ENCODE measurements around the gene MC3R. TPM values are rescaled to one million over a fixed set of nuclear protein-coding genes. Genes with fewer than 3 reads are reported as not detected.

Gene MC3R
- total RNA-seq, 1 donor from 2014 or later: not detected

- intact Hi-C loops (cut with DNase I): no loop called here
- H3K36me3 ChIP-seq: no peaks in the 10 kb centered on the region
- DNase-seq: no peak
- no peaks in the 10 kb centered on the region for H3K4me1 ChIP-seq
- H3K9me3 ChIP-seq: no peaks in the 10 kb centered on the region
- no peak overlapping the region for H3K27ac ChIP-seq
- no peaks in the 10 kb centered on the region for H3K27me3 ChIP-seq
- no peak for ATAC-seq
- no peak overlapping the region for H3K4me3 ChIP-seq
- TF ChIP-seq CTCF (IDR thresholded peaks at IDR 0.05): no peak
Measured at GRCh38 chr20:56273491-56273890, 25.0 kb downstream of the MC3R start.

GRCh38 chr20:56274156-56274555 lies 25.6 kb downstream of the MC3R start:
- H3K4me1 ChIP-seq: no peaks in the 10 kb centered on the region
- H3K9me3 ChIP-seq: no peaks in the 10 kb centered on the region
- no peak overlapping the region for H3K27ac ChIP-seq
- H3K4me3 ChIP-seq: no peak overlapping the region
- ATAC-seq (no peak), DNase-seq (no peak)
- H3K27me3 ChIP-seq: no peaks in the 10 kb centered on the region
- intact Hi-C loops (cut with DNase I): no loop called here
- TF ChIP-seq CTCF (IDR thresholded peaks at IDR 0.05): no peak
- no peaks in the 10 kb centered on the region for H3K36me3 ChIP-seq

GRCh38 chr20:56278196-56278595 lies 29.7 kb downstream of the MC3R start:
- DNase-seq: no peak
- no peak for ATAC-seq
- Histone ChIP-seq H3K27me3 (no peaks in the 10 kb centered on the region), H3K27ac (no peak overlapping the region), H3K9me3 (no peaks in the 10 kb centered on the region), H3K36me3 (no peaks in the 10 kb centered on the region), H3K4me3 (no peak overlapping the region), H3K4me1 (no peaks in the 10 kb centered on the region)
- TF ChIP-seq CTCF (IDR thresholded peaks at IDR 0.05): no peak
- intact Hi-C loops (cut with DNase I): no loop called here

- intact Hi-C loops (cut with DNase I): no loop called here
- H3K9me3 ChIP-seq: no peaks in the 10 kb centered on the region
- H3K27me3 ChIP-seq: peaks cover 4% of the 10 kb centered on the region
- no peaks in the 10 kb centered on the region for H3K36me3 ChIP-seq
- H3K4me3 ChIP-seq: no peak overlapping the region
- TF ChIP-seq CTCF (IDR thresholded peaks at IDR 0.05): no peak
- ATAC-seq (no peak), DNase-seq (no peak)
- H3K27ac ChIP-seq: no peak overlapping the region
- H3K4me1 ChIP-seq: no peaks in the 10 kb centered on the region
Measured at GRCh38 chr20:56285496-56285895, 37.0 kb downstream of the MC3R start.

GRCh38 chr20:56289652-56290051 lies 41.1 kb downstream of the MC3R start:
- Histone ChIP-seq H3K4me3 (no peak overlapping the region), H3K27ac (no peak overlapping the region), H3K9me3 (no peaks in the 10 kb centered on the region), H3K4me1 (no peaks in the 10 kb centered on the region), H3K36me3 (no peaks in the 10 kb centered on the region), H3K27me3 (peaks cover 4% of the 10 kb centered on the region)
- DNase-seq (no peak), ATAC-seq (no peak)
- no peak for TF ChIP-seq CTCF (IDR thresholded peaks at IDR 0.05)
- intact Hi-C loops (cut with DNase I): no loop called here

GRCh38 chr20:56299362-56299761 lies 50.8 kb downstream of the MC3R start:
- H3K27me3 ChIP-seq: peaks cover 3% of the 10 kb centered on the region
- H3K4me3 ChIP-seq: no peak overlapping the region
- H3K9me3 ChIP-seq: no peaks in the 10 kb centered on the region
- intact Hi-C loops (cut with DNase I): no loop called here
- DNase-seq: no peak
- H3K36me3 ChIP-seq: no peaks in the 10 kb centered on the region
- no peak overlapping the region for H3K27ac ChIP-seq
- no peaks in the 10 kb centered on the region for H3K4me1 ChIP-seq
- ATAC-seq: no peak
- no peak for TF ChIP-seq CTCF (IDR thresholded peaks at IDR 0.05)

Data from upper lobe of right lung (tissue), 1 donor.